Measurements from ENCODE around the gene ZC2HC1B. TPM values are rescaled to one million over a fixed set of nuclear protein-coding genes. Genes with fewer than 3 reads are reported as not detected.
A peak's percentile ranks its signal among the peaks of the same experiment; 100 is the strongest.

Gene ZC2HC1B
- total RNA-seq, 4 donors from 2014 or later, result not detected

DNA sequence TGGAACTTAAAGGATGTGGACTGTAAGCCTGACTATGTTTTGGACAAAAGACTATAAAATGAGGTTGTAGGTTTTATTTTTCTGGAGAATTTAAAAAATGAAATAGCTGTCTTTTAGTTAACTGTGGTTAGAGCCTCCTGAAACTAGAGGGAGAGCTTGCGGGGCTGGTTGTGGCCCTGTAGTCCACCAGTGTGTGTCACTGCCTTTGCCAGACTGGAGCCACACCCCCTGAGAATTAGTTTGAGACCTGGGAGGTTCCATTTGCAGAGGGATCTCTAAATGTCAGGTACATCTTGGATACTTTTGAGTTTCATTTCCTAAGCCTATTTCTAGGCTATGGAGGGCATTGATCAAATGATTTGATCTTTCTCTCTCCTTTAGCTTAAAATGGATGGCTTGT is 20.8 kb downstream of the ZC2HC1B start:
- DNase-seq (ENCODE audit: low spot score in 2 of 2), result no peak
- intact Hi-C loops (cut with DNase I; ENCODE audit: low total_unique reads), result no loop called here
- WGBS, 2 donors, result 97 to 100% methylated on average over 1 of the region's 1 CpG
- TF ChIP-seq POLR2A (IDR thresholded peaks at IDR 0.05), result no peak
- TF ChIP-seq, protein P1, sequence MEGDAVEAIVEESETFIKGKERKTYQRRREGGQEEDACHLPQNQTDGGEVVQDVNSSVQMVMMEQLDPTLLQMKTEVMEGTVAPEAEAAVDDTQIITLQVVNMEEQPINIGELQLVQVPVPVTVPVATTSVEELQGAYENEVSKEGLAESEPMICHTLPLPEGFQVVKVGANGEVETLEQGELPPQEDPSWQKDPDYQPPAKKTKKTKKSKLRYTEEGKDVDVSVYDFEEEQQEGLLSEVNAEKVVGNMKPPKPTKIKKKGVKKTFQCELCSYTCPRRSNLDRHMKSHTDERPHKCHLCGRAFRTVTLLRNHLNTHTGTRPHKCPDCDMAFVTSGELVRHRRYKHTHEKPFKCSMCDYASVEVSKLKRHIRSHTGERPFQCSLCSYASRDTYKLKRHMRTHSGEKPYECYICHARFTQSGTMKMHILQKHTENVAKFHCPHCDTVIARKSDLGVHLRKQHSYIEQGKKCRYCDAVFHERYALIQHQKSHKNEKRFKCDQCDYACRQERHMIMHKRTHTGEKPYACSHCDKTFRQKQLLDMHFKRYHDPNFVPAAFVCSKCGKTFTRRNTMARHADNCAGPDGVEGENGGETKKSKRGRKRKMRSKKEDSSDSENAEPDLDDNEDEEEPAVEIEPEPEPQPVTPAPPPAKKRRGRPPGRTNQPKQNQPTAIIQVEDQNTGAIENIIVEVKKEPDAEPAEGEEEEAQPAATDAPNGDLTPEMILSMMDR (IDR thresholded peaks at IDR 0.05), result no peak
- no peak overlapping the region for H3K4me3 ChIP-seq (ENCODE audit: low read depth, poor library complexity, severe bottlenecking)

DNA sequence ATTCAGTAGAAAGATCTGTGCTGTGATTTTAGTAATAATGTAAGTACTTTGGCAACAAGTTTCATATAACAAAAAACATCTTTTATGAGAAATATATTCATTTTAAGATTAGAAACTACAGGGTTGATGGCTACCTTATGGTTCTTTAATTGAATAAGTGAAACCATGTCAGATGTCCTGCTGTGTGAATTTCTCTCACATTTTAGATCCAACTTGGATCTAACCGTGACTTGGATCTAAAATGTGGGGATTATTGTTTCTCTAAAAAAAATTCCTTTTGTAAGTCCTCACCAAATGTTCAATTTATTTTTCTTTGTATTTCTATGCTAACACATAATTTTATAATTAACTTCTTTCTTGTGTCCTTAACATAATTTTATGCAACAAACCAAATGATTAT is 30.4 kb downstream of the ZC2HC1B start:
- no peak for TF ChIP-seq POLR2A (IDR thresholded peaks at IDR 0.05)
- TF ChIP-seq, protein P1 (IDR thresholded peaks at IDR 0.05), result no peak
- DNase-seq (ENCODE audit: low spot score in 2 of 2), result no peak
- 67 to 71% methylated on average over 1 of the region's 1 CpG for WGBS, 2 donors
- no peak overlapping the region for H3K4me3 ChIP-seq (ENCODE audit: low read depth, poor library complexity, severe bottlenecking)
- intact Hi-C loops (cut with DNase I; ENCODE audit: low total_unique reads), result no loop called here

DNA sequence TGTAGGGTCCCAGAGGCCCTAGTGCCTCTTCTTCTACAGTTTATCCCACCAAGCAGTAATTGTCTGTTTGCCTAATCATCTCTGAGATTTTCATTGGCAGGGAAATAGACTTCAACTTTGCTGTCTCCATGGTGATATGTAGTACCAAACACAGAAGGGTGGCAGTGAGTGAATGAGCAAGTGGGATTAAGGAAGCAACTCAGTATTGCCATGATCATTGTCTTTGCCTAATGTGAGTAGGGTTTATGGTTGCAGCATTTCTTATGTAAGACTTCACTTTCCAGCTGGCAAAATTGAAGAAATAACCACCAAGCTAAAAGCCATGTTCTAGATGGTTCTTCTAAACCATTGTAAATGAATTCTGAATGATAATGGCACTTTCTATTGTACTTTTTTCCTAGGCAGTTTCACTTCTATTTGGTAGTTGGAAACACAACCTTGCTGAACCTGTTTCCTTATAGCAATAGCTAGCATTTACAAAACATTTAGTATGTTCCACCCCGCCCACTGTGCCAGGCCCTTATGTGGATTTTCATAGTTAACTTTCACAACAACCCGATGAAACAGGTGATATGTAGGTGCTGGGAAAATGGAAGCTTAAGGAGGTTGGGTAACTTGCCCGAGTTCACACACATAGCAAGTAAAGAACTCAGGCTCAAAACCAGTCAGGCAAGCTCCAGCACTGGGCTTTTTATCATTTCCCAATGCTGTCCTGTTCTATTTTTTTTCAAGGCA is 32.0 kb downstream of the ZC2HC1B start:
- intact Hi-C loops (cut with DNase I; ENCODE audit: low total_unique reads), result no loop called here
- peak in 1 of 2 donors; percentile 42 for DNase-seq (ENCODE audit: low spot score in 2 of 2)
- no peak overlapping the region for H3K4me3 ChIP-seq (ENCODE audit: low read depth, poor library complexity, severe bottlenecking)
- TF ChIP-seq, protein P1 (IDR thresholded peaks at IDR 0.05), result no peak
- no peak for TF ChIP-seq POLR2A (IDR thresholded peaks at IDR 0.05)
- WGBS, 2 donors, result 44 to 45% methylated on average over 3 of the region's 3 CpGs

DNA sequence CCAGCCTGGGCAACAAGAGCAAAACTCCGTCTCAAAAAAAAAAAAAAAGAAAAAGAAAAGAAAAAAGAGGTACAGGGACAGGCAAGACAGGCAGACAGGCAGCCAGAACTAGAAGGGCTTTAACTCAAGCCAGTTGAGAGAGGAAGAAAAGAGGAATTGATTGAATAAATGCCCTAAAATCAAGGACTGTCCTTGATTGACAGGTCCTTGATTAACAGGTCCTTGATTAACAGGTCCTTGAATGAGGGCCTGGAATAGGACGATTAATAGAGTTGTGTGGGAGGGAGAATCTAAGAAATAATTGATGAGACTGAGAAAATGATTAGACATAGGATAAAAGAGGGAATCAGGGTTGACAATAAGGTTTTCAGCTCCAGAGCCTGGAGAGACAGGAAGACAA is 36.1 kb downstream of the ZC2HC1B start:
- WGBS, 2 donors, result 82 to 84% methylated on average over 2 of the region's 2 CpGs
- H3K4me3 ChIP-seq (ENCODE audit: low read depth, poor library complexity, severe bottlenecking), result no peak overlapping the region
- DNase-seq (ENCODE audit: low spot score in 2 of 2), result no peak
- intact Hi-C loops (cut with DNase I; ENCODE audit: low total_unique reads), result no loop called here
- TF ChIP-seq POLR2A (IDR thresholded peaks at IDR 0.05), result no peak
- TF ChIP-seq, protein P1 (IDR thresholded peaks at IDR 0.05), result no peak

DNA sequence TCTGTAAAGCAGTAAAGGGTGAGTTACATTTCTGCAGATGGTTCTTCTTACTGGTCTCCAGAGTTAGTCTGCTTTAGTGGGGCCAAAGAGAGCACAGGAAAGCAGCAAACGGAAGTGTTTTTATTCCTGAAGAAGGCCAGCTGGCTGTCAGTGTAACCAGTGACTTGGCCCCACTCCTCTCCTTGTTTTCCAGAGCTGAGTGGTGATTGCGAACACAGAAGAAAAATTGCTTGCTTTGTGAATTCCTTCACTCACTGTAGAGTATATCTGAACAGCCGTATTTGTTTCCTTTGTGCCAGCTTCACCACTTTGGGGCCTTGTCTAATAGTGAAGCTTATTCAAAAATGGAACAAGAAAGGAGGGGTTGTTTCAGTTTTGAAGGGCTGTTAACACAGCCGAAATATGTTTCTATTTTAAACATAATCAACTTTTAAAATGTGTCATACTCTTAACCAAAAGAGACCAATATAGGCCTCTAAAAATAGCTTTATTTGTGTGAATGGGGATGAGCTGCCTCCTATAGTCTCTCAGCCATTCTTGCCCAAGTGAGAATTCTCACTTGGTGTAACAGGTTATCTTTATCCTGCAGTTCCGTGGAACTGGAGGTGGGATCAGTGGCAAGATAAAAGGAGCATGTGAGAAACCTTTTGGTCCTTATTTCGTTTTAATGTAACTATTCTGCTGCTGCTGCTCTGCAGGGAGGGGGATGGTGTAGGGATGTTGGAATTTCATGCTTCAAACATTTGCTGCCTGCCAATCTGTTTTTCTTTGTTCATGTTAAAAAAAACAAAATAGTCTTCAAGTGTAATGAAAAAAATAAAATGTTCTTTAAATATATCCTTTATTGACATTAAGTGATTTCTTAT is 37.8 kb downstream of the ZC2HC1B start:
- peak in 1 of 2 donors; percentile 29 for DNase-seq (ENCODE audit: low spot score in 2 of 2)
- 44 to 62% methylated on average over 6 of the region's 6 CpGs for WGBS, 2 donors
- intact Hi-C loops (cut with DNase I; ENCODE audit: low total_unique reads), result no loop called here
- TF ChIP-seq, protein P1 (IDR thresholded peaks at IDR 0.05), result no peak
- TF ChIP-seq POLR2A (IDR thresholded peaks at IDR 0.05), result no peak
- no peak overlapping the region for H3K4me3 ChIP-seq (ENCODE audit: low read depth, poor library complexity, severe bottlenecking)
